SJSA1 (cell line): ENCODE measurements around the gene KBTBD3. TPM values are rescaled to one million over a fixed set of nuclear protein-coding genes. Genes with fewer than 3 reads are reported as not detected.
A peak's percentile ranks its signal among the peaks of the same experiment; 100 is the strongest.

Source experiments
- DNase-seq, 2 experiments: peaks; one replicate each; pipeline ENCODE4 v3.0.0-alpha.2; 2015 to 2020; ENCODE audit warnings: low spot score in 2 of 2, low read depth in 1 of 2
- H3K27ac ChIP-seq: fragments of 250-450 bp; sonication (Bioruptor Pico); 2 replicates; pipeline ENCODE4 v1.5.1; 2020; ENCODE audit warnings: mild to moderate bottlenecking, moderate library complexity
- H3K27me3 ChIP-seq: fragments of 250-450 bp; sonication (Bioruptor Pico); replicated peaks from 2 replicates; pipeline ENCODE4 v1.5.1; 2020; ENCODE audit warnings: mild to moderate bottlenecking, moderate library complexity
- H3K36me3 ChIP-seq: fragments of 250-450 bp; sonication (Bioruptor Pico); 2 replicates; pipeline ENCODE4 v1.5.1; 2020; ENCODE audit warnings: mild to moderate bottlenecking
- H3K4me1 ChIP-seq: fragments of 250-450 bp; sonication (Bioruptor Pico); replicated peaks from 2 replicates; pipeline ENCODE4 v1.6.1; 2021; ENCODE audit warnings: mild to moderate bottlenecking
- H3K4me3 ChIP-seq: fragments of 250-450 bp; sonication (Bioruptor Pico); 2 replicates; pipeline ENCODE4 v1.5.1; 2020; ENCODE audit warnings: mild to moderate bottlenecking
- H3K9me3 ChIP-seq: fragments of 250-450 bp; sonication (Bioruptor Pico); replicated peaks from 2 replicates; pipeline ENCODE4 v1.5.1; 2020; ENCODE audit warnings: mild to moderate bottlenecking
- total RNA-seq: library from RNA; depleted of rRNA; stranded (reverse); fragments of >200 nt; shearing (Covaris generic); gene quantifications from 2 replicates; pipeline ENCODE4 v1.2.3, GENCODE V29; 2014

KBTBD3 gene
- total RNA-seq, 1 experiment from 2014 or later: 0.76 TPM

- Histone ChIP-seq H3K4me3 (no peak overlapping the region), H3K36me3 (no peaks in the 10 kb centered on the region), H3K4me1 (no peaks in the 10 kb centered on the region), H3K27me3 (no peaks in the 10 kb centered on the region), H3K27ac (no peak overlapping the region), H3K9me3 (no peaks in the 10 kb centered on the region)
- DNase-seq: no peak
These were observed 33.6 kb downstream of the KBTBD3 start for GRCh38 chr11:106043540-106043939.

- no peak for DNase-seq
These were observed 44.3 kb downstream of the KBTBD3 start for GRCh38 chr11:106032861-106033260.

GRCh38 chr11:106031936-106032335 lies 45.2 kb downstream of the KBTBD3 start:
- Histone ChIP-seq H3K9me3 (no peaks in the 10 kb centered on the region), H3K4me3 (no peak overlapping the region), H3K27ac (peak overlapping the region; percentile 21; the same call in 1 of the 2 replicates), H3K27me3 (no peaks in the 10 kb centered on the region), H3K4me1 (peaks cover 11% of the 10 kb centered on the region), H3K36me3 (no peaks in the 10 kb centered on the region)
- DNase-seq: no peak

More at GRCh38 chr11:106032861-106033260, 44.3 kb downstream of the KBTBD3 start:
- H3K27me3 ChIP-seq: no peaks in the 10 kb centered on the region
- no peaks in the 10 kb centered on the region for H3K36me3 ChIP-seq
- no peak overlapping the region for H3K27ac ChIP-seq
- H3K4me3 ChIP-seq: no peak overlapping the region
- H3K9me3 ChIP-seq: no peaks in the 10 kb centered on the region
- H3K4me1 ChIP-seq: peaks cover 11% of the 10 kb centered on the region

- peak in 1 of 2 experiments; percentile 10 for DNase-seq
These were observed 45.8 kb downstream of the KBTBD3 start for GRCh38 chr11:106031202-106031810.

GRCh38 chr11:106030609-106031008 lies 46.5 kb downstream of the KBTBD3 start:
- H3K27ac ChIP-seq: no peak overlapping the region
- no peaks in the 10 kb centered on the region for H3K36me3 ChIP-seq
- H3K4me1 ChIP-seq: peaks cover 11% of the 10 kb centered on the region
- H3K27me3 ChIP-seq: no peaks in the 10 kb centered on the region
- no peaks in the 10 kb centered on the region for H3K9me3 ChIP-seq
- H3K4me3 ChIP-seq: no peak overlapping the region
- DNase-seq: no peak

More at GRCh38 chr11:106031202-106031810, 45.8 kb downstream of the KBTBD3 start:
- Histone ChIP-seq H3K27me3 (no peaks in the 10 kb centered on the region), H3K4me3 (no peak overlapping the region), H3K9me3 (no peaks in the 10 kb centered on the region), H3K4me1 (peaks cover 11% of the 10 kb centered on the region), H3K36me3 (no peaks in the 10 kb centered on the region), H3K27ac (peak overlapping the region; percentile 37; the same call in 1 of the 2 replicates)

- DNase-seq: no peak
- Histone ChIP-seq H3K4me1 (no peaks in the 10 kb centered on the region), H3K36me3 (no peaks in the 10 kb centered on the region), H3K27ac (no peak overlapping the region), H3K27me3 (no peaks in the 10 kb centered on the region), H3K9me3 (no peaks in the 10 kb centered on the region), H3K4me3 (peak overlapping the region; percentile 85)
These were observed 54.3 kb downstream of the KBTBD3 start for GRCh38 chr11:106022795-106023275.

- H3K27me3 ChIP-seq: no peaks in the 10 kb centered on the region
- 0 out of 2 replicates have a peak within 1 kb of the TSS, but pooled peaks have one; percentile 43 for H3K27ac ChIP-seq
- H3K4me3 ChIP-seq: peak within 1 kb of the TSS; percentile 85
- H3K4me1 ChIP-seq: no peaks in the 10 kb centered on the region
- H3K9me3 ChIP-seq: no peaks in the 10 kb centered on the region
- H3K36me3 ChIP-seq: no peaks in the 10 kb centered on the region
- peak; percentile 81 to 96 for DNase-seq
These were observed 55.0 kb downstream of the KBTBD3 start, which contains the start of gene MSANTD4 for GRCh38 chr11:106021967-106022794. TSS of gene MSANTD4 (minus strand) at chr11:106022240. CDS start at chr11:106010917, 11,323 bp downstream.

- H3K27me3 ChIP-seq: no peaks in the 10 kb centered on the region
- H3K4me3 ChIP-seq: peak overlapping the region; percentile 85
- no peaks in the 10 kb centered on the region for H3K4me1 ChIP-seq
- no peak overlapping the region for H3K27ac ChIP-seq
- no peaks in the 10 kb centered on the region for H3K9me3 ChIP-seq
- peak in 1 of 2 experiments; percentile 1 for DNase-seq
- H3K36me3 ChIP-seq: no peaks in the 10 kb centered on the region
These were observed 55.8 kb downstream of the KBTBD3 start for GRCh38 chr11:106021181-106021966.

GRCh38 chr11:106017093-106017492 lies 60.1 kb downstream of the KBTBD3 start:
- no peak for DNase-seq
- Histone ChIP-seq H3K27me3 (no peaks in the 10 kb centered on the region), H3K36me3 (no peaks in the 10 kb centered on the region), H3K4me1 (peaks cover 7% of the 10 kb centered on the region; the same call in 1 of the 2 replicates), H3K9me3 (no peaks in the 10 kb centered on the region), H3K27ac (no peak overlapping the region), H3K4me3 (no peak overlapping the region)

- peak; percentile 6 to 38 for DNase-seq
- Histone ChIP-seq H3K9me3 (no peaks in the 10 kb centered on the region), H3K27ac (no peak overlapping the region), H3K4me1 (peaks cover 7% of the 10 kb centered on the region; the same call in 1 of the 2 replicates), H3K4me3 (no peak overlapping the region), H3K36me3 (no peaks in the 10 kb centered on the region), H3K27me3 (no peaks in the 10 kb centered on the region)
These were observed 62.1 kb downstream of the KBTBD3 start for GRCh38 chr11:106015066-106015465.

GRCh38 chr11:106014620-106015019 lies 62.5 kb downstream of the KBTBD3 start:
- Histone ChIP-seq H3K4me3 (no peak overlapping the region), H3K4me1 (peaks cover 7% of the 10 kb centered on the region; the same call in 1 of the 2 replicates), H3K36me3 (no peaks in the 10 kb centered on the region), H3K27ac (no peak overlapping the region), H3K27me3 (no peaks in the 10 kb centered on the region), H3K9me3 (no peaks in the 10 kb centered on the region)
- DNase-seq: no peak

GRCh38 chr11:106014035-106014434 lies 63.1 kb downstream of the KBTBD3 start:
- peaks cover 7% of the 10 kb centered on the region; the same call in 1 of the 2 replicates for H3K4me1 ChIP-seq
- DNase-seq: no peak
- H3K36me3 ChIP-seq: no peaks in the 10 kb centered on the region; the same call in 1 of the 2 replicates
- no peak overlapping the region for H3K4me3 ChIP-seq
- H3K27ac ChIP-seq: no peak overlapping the region
- no peaks in the 10 kb centered on the region for H3K9me3 ChIP-seq
- no peaks in the 10 kb centered on the region for H3K27me3 ChIP-seq

GRCh38 chr11:106012744-106013143 lies 64.4 kb downstream of the KBTBD3 start:
- no peaks in the 10 kb centered on the region for H3K9me3 ChIP-seq
- H3K27me3 ChIP-seq: no peaks in the 10 kb centered on the region
- H3K36me3 ChIP-seq: peaks cover 2% of the 10 kb centered on the region; the same call in 1 of the 2 replicates
- peaks cover 7% of the 10 kb centered on the region; the same call in 1 of the 2 replicates for H3K4me1 ChIP-seq
- peak in 1 of 2 experiments; percentile 4 for DNase-seq
- no peak overlapping the region for H3K4me3 ChIP-seq
- no peak overlapping the region for H3K27ac ChIP-seq
